ES-I3 (cell line): Measurements from ENCODE around the gene GYS2.
A peak's percentile ranks its signal among the peaks of the same experiment; 100 is the strongest.

ENCODE experiments used
- H3K36me3 ChIP-seq: 2 replicates; pipeline ENCODE4 v1.6.1; 2013; ENCODE audit warnings: mild to moderate bottlenecking, low read length, control low read depth, moderate library complexity; ENCODE audit not compliant: insufficient read depth
- H3K4me1 ChIP-seq: 2 replicates; pipeline ENCODE4 v1.6.1; 2013; ENCODE audit warnings: mild to moderate bottlenecking, control low read depth, low read length; ENCODE audit not compliant: insufficient read depth
- H3K9ac ChIP-seq: 2 replicates; pipeline ENCODE4 v1.6.1; 2013; ENCODE audit warnings: low read depth, mild to moderate bottlenecking, low read length, moderate library complexity
- H3K9me3 ChIP-seq: 2 replicates; pipeline ENCODE4 v1.6.1; 2013; ENCODE audit warnings: mild to moderate bottlenecking, low read length, moderate library complexity; ENCODE audit not compliant: control insufficient read depth, insufficient read depth

The GYS2 gene

GRCh38 chr12:21552635-21553328 is 51.9 kb downstream of the GYS2 start:
- Histone ChIP-seq H3K36me3 (no peaks in the 10 kb centered on the region), H3K4me1 (no peaks in the 10 kb centered on the region), H3K9ac (no peak overlapping the region), H3K9me3 (no peaks in the 10 kb centered on the region)

GRCh38 chr12:21551841-21552465 is 52.7 kb downstream of the GYS2 start:
- Histone ChIP-seq H3K9me3 (no peaks in the 10 kb centered on the region), H3K9ac (no peak overlapping the region), H3K4me1 (peaks cover under 1% of the 10 kb centered on the region; the same call in 1 of the 2 replicates)

GRCh38 chr12:21547437-21547836 is 57.2 kb downstream of the GYS2 start:
- Histone ChIP-seq H3K9me3 (no peaks in the 10 kb centered on the region), H3K9ac (no peak overlapping the region), H3K4me1 (peaks cover 5% of the 10 kb centered on the region), H3K36me3 (no peaks in the 10 kb centered on the region)

More at GRCh38 chr12:21551841-21552465, 52.7 kb downstream of the GYS2 start:
- H3K36me3 ChIP-seq, result no peaks in the 10 kb centered on the region

GRCh38 chr12:21546716-21547115 is 57.9 kb downstream of the GYS2 start:
- H3K9ac ChIP-seq, result no peak overlapping the region
- H3K9me3 ChIP-seq, result no peaks in the 10 kb centered on the region
- no peaks in the 10 kb centered on the region for H3K36me3 ChIP-seq
- peaks cover 5% of the 10 kb centered on the region for H3K4me1 ChIP-seq

GRCh38 chr12:21545557-21545956 is 59.1 kb downstream of the GYS2 start:
- H3K36me3 ChIP-seq, result no peaks in the 10 kb centered on the region
- H3K9me3 ChIP-seq, result no peaks in the 10 kb centered on the region
- peaks cover 5% of the 10 kb centered on the region for H3K4me1 ChIP-seq
- no peak overlapping the region for H3K9ac ChIP-seq

GRCh38 chr12:21543151-21543550 is 61.5 kb downstream of the GYS2 start:
- Histone ChIP-seq H3K9me3 (no peaks in the 10 kb centered on the region), H3K36me3 (no peaks in the 10 kb centered on the region), H3K9ac (no peak overlapping the region), H3K4me1 (peaks cover 5% of the 10 kb centered on the region)

- H3K36me3 ChIP-seq, result no peaks in the 10 kb centered on the region
- H3K9ac ChIP-seq, result no peak overlapping the region
- H3K4me1 ChIP-seq, result peaks cover 5% of the 10 kb centered on the region
- H3K9me3 ChIP-seq, result no peaks in the 10 kb centered on the region
Measured at GRCh38 chr12:21542403-21542802, 62.2 kb downstream of the GYS2 start.

GRCh38 chr12:21541773-21542172 is 62.9 kb downstream of the GYS2 start:
- Histone ChIP-seq H3K36me3 (no peaks in the 10 kb centered on the region), H3K9me3 (no peaks in the 10 kb centered on the region), H3K9ac (no peak overlapping the region), H3K4me1 (peaks cover 3% of the 10 kb centered on the region)

GRCh38 chr12:21539797-21540196 is 64.8 kb downstream of the GYS2 start:
- Histone ChIP-seq H3K9ac (no peak overlapping the region), H3K36me3 (no peaks in the 10 kb centered on the region), H3K4me1 (no peaks in the 10 kb centered on the region), H3K9me3 (no peaks in the 10 kb centered on the region)

- Histone ChIP-seq H3K9ac (no peak overlapping the region), H3K36me3 (no peaks in the 10 kb centered on the region), H3K9me3 (no peaks in the 10 kb centered on the region), H3K4me1 (no peaks in the 10 kb centered on the region)
Measured at GRCh38 chr12:21538061-21538653, 66.5 kb downstream of the GYS2 start.

- H3K9me3 ChIP-seq, result no peaks in the 10 kb centered on the region
- no peaks in the 10 kb centered on the region for H3K36me3 ChIP-seq
- H3K9ac ChIP-seq, result no peak overlapping the region
- no peaks in the 10 kb centered on the region for H3K4me1 ChIP-seq
Measured at GRCh38 chr12:21529456-21529855, 75.2 kb downstream of the GYS2 start.

GRCh38 chr12:21528953-21529352 is 75.7 kb downstream of the GYS2 start:
- H3K36me3 ChIP-seq, result no peaks in the 10 kb centered on the region
- H3K9me3 ChIP-seq, result no peaks in the 10 kb centered on the region
- H3K9ac ChIP-seq, result no peak overlapping the region
- H3K4me1 ChIP-seq, result no peaks in the 10 kb centered on the region

- Histone ChIP-seq H3K36me3 (no peaks in the 10 kb centered on the region), H3K9me3 (no peaks in the 10 kb centered on the region), H3K4me1 (no peaks in the 10 kb centered on the region), H3K9ac (peak overlapping the region; percentile 63)
Measured at GRCh38 chr12:21527451-21528180, 77.0 kb downstream of the GYS2 start.

GRCh38 chr12:21526721-21527345 is 77.8 kb downstream of the GYS2 start:
- Histone ChIP-seq H3K9ac (peak overlapping the region; percentile 63), H3K4me1 (no peaks in the 10 kb centered on the region), H3K9me3 (no peaks in the 10 kb centered on the region), H3K36me3 (no peaks in the 10 kb centered on the region)
